ENCODE results near the gene LURAP1L. TPM values are rescaled to one million over a fixed set of nuclear protein-coding genes. Genes with fewer than 3 reads are reported as not detected.

LURAP1L gene
- total and polyA plus RNA-seq, 11 donors, result 1.4 to 5.7 (median 2.9) TPM

- Histone ChIP-seq H3K27ac (peak overlapping the region in 1 of 12 donors; percentile 75), H3K36me3 (no peaks in the 10 kb centered on the region), H3K4me3 (no peak overlapping the region), H3K27me3 (no peaks in the 10 kb centered on the region), H3K9me3 (no peaks in the 10 kb centered on the region), H3K4me1 (peaks cover 0 to 39% (median 9%) of the 10 kb centered on the region in 12 donors)
- DNase-seq (no peak), ATAC-seq (no peak)
- no peak for TF ChIP-seq CTCF (IDR thresholded peaks at IDR 0.05)
- no peak for TF ChIP-seq POLR2A (IDR thresholded peaks at IDR 0.05)
- 45 to 83% (median 64%) methylated on average over 1 of the region's 1 CpG for WGBS, 4 donors
- intact Hi-C loops (cut with DNase I), result loop anchor here in 4 of 10 donors (5.0 to 10.0 kb wide), 4 partner anchors 35 to 72 kb away; partner anchors contain the start of gene LURAP1L (in 2 of the 4)
These were observed 37.9 kb downstream of the LURAP1L start for GRCh38 chr9:12812710-12813109.

- no peak overlapping the region for H3K4me3 ChIP-seq
- intact Hi-C loops (cut with DNase I), result loop anchor here in 4 of 10 donors (5.0 to 10.0 kb wide), 4 partner anchors 36 to 71 kb away; partner anchors contain the start of gene LURAP1L (in 2 of the 4)
- H3K4me1 ChIP-seq, result peaks cover 0 to 45% (median 11%) of the 10 kb centered on the region in 12 donors
- H3K27ac ChIP-seq, result peak overlapping the region in 5 of 12 donors; percentile 22 to 75 (median 68)
- H3K27me3 ChIP-seq, result no peaks in the 10 kb centered on the region
- H3K9me3 ChIP-seq, result no peaks in the 10 kb centered on the region
- no peak for DNase-seq
- no peak for TF ChIP-seq POLR2A (IDR thresholded peaks at IDR 0.05)
- no peak for TF ChIP-seq CTCF (IDR thresholded peaks at IDR 0.05)
- no peak for ATAC-seq
- no peaks in the 10 kb centered on the region for H3K36me3 ChIP-seq
- 86 to 95% (median 91%) methylated on average over 1 of the region's 1 CpG for WGBS, 4 donors
These were observed 38.7 kb downstream of the LURAP1L start for GRCh38 chr9:12813533-12813932.

- no peaks in the 10 kb centered on the region for H3K9me3 ChIP-seq
- H3K4me1 ChIP-seq, result peaks cover under 1 to 49% (median 14%) of the 10 kb centered on the region in 12 donors
- H3K4me3 ChIP-seq, result peak overlapping the region in 5 of 12 donors; percentile 6 to 17 (median 13)
- H3K36me3 ChIP-seq, result no peaks in the 10 kb centered on the region
- 38 to 50% (median 42%) methylated on average over 6 of the region's 6 CpGs for WGBS, 4 donors
- ATAC-seq, result peak; percentile 72 to 91 (median 80)
- H3K27ac ChIP-seq, result peak overlapping the region in 10 of 12 donors; percentile 4 to 75 (median 50)
- intact Hi-C loops (cut with DNase I), result loop anchor here in 4 of 10 donors (2.0 to 10.0 kb wide), 5 partner anchors 37 to 71 kb away; partner anchors contain the start of gene LURAP1L (in 2 of the 4)
- DNase-seq, result peak in 3 of 5 donors; percentile 16 to 47 (median 27)
- TF ChIP-seq POLR2A (IDR thresholded peaks at IDR 0.05) (no peak), CTCF (IDR thresholded peaks at IDR 0.05) (peak in 4 of 12 donors; percentile 8 to 38 (median 24))
- no peaks in the 10 kb centered on the region for H3K27me3 ChIP-seq
These were observed 39.4 kb downstream of the LURAP1L start for GRCh38 chr9:12813960-12814876.

GRCh38 chr9:12814877-12815237 lies 40.0 kb downstream of the LURAP1L start:
- Histone ChIP-seq H3K27me3 (no peaks in the 10 kb centered on the region), H3K9me3 (no peaks in the 10 kb centered on the region), H3K4me1 (peaks cover 2 to 46% (median 11%) of the 10 kb centered on the region in 12 donors), H3K36me3 (no peaks in the 10 kb centered on the region), H3K4me3 (peak overlapping the region in 2 of 12 donors; percentile 13 to 17), H3K27ac (peak overlapping the region in 9 of 12 donors; percentile 4 to 75 (median 54))
- DNase-seq, result no peak
- TF ChIP-seq POLR2A (IDR thresholded peaks at IDR 0.05) (no peak), CTCF (IDR thresholded peaks at IDR 0.05) (no peak)
- no peak for ATAC-seq
- intact Hi-C loops (cut with DNase I), result loop anchor here in 5 of 10 donors (2.0 to 10.0 kb wide), 5 partner anchors 38 to 70 kb away; partner anchors contain the start of gene LURAP1L (in 4 of the 5)

All from heart left ventricle (tissue), 16 donors.